Uterus (tissue), 2 donors: ENCODE results near the gene GSTT2.

ENCODE experiments used
- POLR2A ChIP-seq, 2 donors: fragments of 450-650 bp; IDR thresholded peaks; one replicate each; pipeline ENCODE4 v1.6.1; 2016; ENCODE audit warnings: antibody characterized with exemption in 2 of 2, mild to moderate bottlenecking in 1 of 2, moderate library complexity in 1 of 2
- TF ChIP-seq, protein P1 (sequence below), 4 experiments: fragments of 200-600 bp in 2 of 4; fragments of 450-650 bp in 2 of 4; sonication (generic) in 2 of 4; IDR thresholded peaks; one replicate each; pipeline ENCODE4 v1.5.1; 2016 to 2019; ENCODE audit warnings: antibody characterized with exemption in 4 of 4, mild to moderate bottlenecking in 2 of 4, moderate library complexity in 1 of 4

- TF ChIP-seq POLR2A (IDR thresholded peaks at IDR 0.05), result no peak
- TF ChIP-seq, protein P1, sequence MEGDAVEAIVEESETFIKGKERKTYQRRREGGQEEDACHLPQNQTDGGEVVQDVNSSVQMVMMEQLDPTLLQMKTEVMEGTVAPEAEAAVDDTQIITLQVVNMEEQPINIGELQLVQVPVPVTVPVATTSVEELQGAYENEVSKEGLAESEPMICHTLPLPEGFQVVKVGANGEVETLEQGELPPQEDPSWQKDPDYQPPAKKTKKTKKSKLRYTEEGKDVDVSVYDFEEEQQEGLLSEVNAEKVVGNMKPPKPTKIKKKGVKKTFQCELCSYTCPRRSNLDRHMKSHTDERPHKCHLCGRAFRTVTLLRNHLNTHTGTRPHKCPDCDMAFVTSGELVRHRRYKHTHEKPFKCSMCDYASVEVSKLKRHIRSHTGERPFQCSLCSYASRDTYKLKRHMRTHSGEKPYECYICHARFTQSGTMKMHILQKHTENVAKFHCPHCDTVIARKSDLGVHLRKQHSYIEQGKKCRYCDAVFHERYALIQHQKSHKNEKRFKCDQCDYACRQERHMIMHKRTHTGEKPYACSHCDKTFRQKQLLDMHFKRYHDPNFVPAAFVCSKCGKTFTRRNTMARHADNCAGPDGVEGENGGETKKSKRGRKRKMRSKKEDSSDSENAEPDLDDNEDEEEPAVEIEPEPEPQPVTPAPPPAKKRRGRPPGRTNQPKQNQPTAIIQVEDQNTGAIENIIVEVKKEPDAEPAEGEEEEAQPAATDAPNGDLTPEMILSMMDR (IDR thresholded peaks at IDR 0.05), result no peak
These were observed 31.8 kb downstream of the GSTT2 start for GRCh38 chr22:24011735-24012068.
